NK-92 treated with Interleukin-12 subunit alpha and Interleukin-12 subunit beta, amount 100 ng/mL, for 24 hours (cell line): ENCODE measurements around the gene EPB41L4B.
"Not testable (repeated sequence)": the region's sequence is repeated elsewhere in the genome, so short reads cannot be mapped to it uniquely, and the experiment has no call there.

Experiments
- DNase-seq: peaks from one replicate; lab custom pipeline; 2025; lab: John Stamatoyannopoulos, UW

Gene EPB41L4B

DNA sequence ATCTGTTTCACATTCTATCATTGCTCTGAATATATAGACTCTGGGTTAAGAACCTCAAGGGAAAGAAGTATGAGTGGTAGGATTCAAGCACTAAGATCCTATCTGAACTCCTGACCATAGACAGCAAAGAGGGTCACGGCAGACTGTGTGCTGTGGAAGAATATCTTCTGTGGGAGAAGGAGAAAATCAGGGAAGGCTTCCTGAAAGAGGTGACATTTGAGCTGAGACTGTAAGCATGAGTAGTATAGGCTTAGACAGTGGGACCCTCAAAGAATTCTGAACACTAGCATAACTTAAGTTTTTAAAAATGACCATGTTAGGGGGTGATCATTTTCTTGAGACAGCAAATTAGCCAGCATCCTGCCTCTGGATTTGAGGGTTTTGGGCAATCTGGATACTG is 157.7 kb downstream of the EPB41L4B start:
- DNase-seq: no peak

DNA sequence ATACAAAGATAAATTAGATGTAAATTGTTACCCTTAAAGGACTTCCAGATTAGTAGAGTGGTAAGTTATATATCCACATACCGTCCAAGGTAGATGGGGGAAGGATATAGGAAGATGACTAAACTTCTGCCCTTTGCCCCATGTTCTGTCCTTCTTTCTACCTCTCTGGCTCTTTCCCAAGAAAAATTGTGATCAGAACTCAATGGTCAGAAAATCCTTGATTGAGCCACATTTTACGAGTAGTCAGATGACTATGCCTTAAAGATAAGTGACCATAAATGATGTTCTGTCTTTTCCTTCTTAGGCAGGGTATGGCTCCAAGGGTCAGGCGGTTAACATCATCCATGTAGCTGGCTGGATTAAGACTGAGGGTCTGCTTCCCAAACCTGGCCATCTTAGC is 158.2 kb downstream of the EPB41L4B start:
- no peak for DNase-seq

DNA sequence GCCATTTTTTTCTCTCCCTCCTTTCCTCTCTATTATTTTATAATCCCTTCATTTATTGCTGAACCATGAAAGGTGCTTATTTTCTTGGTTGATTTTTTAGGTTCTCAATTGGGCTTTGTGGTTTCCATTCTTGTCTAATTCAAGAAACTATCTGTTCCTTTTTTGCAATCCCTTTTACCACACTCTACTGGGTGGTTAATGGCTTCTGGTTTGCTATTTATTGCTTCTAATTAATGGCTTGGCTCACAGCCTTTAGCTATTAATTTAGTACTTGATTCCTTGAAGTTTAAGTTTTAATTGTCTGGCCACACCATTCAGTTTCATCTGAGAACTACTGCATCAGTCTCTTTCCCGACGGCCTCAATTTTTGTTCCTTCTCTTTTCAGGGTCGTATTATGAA is 159.4 kb downstream of the EPB41L4B start:
- DNase-seq: no peak

DNA sequence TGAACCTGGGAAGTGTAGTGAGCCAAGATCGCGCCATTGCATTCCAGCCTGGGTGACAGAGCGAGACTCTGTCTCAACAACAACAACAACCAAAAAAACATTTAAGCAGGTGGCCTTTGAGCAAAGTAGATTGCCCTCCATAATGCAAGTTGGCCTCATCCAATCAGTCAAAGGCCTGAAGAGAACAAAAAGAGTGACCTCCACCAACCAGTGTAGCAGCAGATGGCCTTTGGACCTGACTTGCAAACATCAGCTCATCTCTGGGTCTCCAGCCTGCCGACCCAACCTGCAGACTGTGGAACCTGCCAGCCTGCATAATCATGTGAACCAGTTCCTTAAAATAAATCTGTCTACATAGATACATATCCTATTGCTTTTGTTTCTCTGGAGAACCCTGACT is 161.3 kb downstream of the EPB41L4B start:
- no peak for DNase-seq

DNA sequence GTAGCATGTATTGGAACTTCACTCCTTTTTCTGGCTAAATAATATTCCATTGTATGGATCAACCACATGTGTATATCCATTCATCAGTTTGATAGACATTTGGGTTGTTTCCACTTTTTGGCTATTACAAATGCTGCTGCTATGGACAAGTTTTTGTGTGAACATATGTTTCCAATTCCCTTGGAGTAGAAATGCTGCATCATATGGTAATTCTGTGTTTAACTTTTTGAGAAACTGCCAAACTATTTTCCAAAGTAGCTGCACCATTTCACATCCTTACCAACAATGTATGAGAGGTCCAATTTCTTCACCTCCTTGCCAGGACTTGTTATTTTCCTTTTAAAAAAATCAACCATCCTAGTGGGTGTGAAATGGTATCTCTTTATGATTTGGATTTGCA is 162.2 kb downstream of the EPB41L4B start:
- DNase-seq: no peak

DNA sequence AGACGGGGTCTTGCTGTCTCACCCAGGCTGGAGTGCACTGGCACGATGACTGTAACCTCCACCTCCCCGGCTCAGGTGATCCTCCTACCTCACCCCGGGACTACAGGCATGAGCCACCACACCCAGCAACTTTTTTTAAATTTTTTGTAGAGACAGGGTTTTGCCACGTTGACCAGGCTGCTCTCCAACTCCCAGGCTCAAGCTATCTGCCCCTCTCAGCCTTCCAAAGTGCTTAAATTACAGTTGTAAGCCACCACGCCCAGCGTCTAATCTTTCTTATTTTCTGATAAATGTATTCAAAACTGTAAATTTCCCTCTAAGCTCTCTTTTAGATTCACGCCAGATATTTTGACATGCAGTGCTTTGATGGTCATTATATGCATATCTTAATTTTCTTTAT is 164.2 kb downstream of the EPB41L4B start:
- DNase-seq: no peak

DNA sequence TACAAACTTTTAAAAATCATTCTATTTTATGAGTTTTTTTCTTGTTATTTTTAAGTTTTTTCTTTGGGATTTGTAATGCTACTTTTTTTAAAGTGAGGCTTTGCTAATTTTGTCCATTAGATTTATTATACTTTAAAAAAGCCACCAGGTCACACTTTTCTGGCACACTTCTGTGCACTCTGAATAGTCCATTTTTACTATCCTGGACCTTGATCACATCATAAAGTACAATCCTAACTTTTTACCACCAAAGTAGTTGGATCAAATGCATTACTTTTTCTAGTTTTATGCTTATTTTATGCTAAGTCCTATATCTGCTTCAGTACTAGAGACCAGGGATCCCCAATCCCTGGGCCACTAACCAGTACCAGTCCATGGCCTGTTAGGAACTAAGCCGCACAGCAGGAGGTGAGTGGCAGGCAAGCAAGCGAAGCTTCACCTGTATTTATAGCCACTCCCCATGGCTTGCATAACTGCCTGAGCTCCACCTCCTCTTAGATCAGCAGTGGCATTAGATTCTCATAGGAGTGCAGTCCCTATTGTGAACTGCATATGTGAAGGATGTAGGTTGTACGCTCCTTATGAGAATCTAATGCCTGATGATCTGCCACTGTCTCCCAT is 169.8 kb downstream of the EPB41L4B start:
- DNase-seq: no peak

DNA sequence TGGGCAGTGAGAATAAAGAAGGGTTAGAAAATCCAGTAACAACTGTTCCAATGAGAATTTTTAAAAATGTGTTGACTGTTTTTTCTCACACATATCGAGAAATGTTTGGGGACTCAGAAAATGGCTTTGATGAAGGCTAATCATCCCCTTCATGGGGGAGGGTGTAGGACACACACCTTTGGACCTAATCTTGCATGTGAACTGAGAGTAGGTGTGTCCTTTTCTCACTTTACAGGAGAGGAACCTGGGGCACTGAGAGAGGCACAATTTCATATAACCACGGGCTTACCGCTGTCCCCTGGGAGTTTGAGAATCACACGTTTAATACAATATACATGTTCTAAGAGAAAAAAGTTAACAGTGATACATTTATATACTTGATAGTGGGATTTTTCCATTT is 171.1 kb downstream of the EPB41L4B start:
- no peak for DNase-seq

DNA sequence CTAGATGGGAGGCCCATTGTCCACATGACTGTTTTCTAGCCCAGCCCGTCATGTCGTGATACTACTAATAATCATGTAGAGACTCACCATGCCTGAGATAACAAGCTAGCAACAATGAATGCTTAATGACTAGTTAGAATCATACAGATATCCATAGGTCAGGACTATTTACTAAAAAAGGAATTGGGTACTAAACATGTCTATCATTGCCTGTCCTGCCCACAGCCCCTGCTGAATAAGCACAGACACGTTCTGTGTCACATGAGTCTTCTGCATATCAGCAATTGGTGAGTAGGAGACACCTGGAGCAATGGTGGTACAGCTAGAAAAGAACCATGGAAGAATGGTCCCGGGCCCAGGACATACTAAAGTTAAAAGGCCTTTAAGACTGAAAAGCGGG is 171.8 kb downstream of the EPB41L4B start:
- no peak for DNase-seq

DNA sequence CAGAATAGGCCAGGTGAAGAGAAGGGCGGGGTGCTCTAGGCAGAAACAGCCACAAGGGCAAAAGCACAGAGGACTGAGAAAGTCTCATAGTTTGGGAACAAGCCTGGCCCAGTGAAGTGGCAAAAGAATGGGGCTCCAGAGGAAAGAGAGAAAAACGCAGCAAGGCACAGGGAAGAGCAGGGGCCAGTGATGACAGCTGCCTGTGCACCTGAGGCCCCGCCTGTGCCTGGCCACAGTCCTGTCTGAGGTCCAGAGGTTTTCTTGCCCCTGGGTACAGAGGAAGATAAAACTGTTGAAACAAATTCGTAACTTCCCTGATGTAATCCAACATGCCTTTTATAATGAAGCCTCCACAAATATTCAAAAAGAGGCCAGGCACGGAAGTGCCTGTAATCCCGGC is 175.8 kb downstream of the EPB41L4B start:
- no peak for DNase-seq

DNA sequence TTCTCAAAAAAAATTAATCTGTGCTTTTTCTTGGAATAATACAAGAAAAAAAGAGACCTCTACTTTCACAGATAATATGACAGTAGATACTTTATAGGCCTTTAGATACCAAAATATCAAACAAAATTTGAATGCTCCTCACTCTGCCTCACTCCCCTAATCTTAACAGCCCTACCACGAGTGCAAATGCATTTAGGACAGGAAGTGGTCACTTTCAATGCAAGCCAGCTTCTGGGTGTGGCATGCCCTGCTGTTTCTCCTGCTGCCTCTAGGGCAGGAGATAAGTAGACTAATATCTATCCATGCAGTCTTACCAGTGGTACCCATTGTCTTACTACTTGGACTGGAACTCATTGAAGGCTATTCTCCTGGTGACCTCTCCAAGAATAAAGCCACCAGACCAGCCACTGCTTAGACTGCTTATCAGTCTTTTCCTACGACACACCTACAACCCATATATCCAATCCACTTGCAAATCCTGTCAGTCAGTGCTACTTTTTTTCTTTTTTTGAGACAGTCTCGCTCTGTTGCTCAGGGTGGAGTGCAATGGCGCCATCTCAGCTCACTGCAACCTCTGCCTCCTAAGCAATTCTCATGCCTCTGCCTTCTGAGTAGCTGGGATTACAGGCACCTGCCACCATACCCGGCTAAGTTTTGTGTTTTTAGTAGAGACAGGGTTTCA is 176.8 kb downstream of the EPB41L4B start:
- peak; percentile 14 for DNase-seq

DNA sequence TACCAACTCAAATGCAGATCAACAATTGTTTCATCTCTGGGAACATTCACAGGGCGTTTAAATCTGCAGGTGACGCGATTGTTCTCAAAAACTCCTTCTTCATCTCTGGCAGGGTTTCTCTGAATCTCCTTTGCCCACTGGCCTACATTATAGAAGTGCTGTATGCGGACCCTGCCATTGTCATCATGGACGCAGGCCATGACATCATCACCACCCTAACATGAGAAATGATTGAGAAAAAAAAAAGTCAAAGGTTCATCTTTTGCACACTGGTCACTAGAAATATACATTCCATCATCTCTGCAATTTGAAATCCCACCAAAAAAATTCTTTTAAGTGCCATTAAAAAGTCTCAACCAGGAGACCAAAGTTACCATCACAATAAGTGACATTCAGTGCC is 179.5 kb downstream of the EPB41L4B start:
- DNase-seq: no peak

DNA sequence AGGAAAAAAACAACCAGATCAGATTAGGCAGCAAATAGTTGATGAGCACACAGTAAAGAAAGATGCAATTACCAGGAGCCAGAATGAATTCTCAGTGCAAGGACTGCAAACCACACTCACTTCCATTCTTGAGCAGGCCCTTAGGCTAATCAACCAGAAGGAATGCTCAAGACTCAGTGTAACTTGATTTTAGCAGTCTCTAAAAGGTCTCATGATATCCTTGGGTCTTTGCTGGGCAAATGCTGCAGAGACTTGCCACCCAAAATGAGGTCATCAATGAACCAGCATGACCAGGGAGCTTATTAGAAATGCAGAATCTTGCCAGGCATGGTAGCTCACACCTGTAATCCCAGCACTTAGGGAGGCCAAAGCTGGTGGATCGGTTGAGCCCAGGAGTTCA is 181.0 kb downstream of the EPB41L4B start:
- no peak for DNase-seq

DNA sequence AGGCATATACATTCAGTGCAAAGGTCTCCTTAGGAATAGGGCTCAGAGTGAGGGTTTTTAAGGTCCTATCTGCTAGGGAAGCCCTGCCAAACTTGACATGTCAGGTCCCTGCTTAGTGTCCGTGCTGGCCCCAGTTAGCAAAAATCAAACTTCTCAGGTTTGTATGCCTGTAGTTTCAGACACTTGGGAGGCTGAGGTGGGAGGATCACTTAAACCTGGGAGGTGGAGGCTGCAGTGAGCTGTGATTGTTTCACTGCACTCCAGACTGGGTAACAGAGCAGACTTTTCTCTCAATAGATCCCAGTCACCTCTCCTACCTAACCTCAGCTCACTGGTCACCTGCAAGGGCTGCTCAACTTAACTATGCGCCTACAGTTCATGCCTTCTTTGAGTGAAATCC is 182.4 kb downstream of the EPB41L4B start:
- DNase-seq: no peak

DNA sequence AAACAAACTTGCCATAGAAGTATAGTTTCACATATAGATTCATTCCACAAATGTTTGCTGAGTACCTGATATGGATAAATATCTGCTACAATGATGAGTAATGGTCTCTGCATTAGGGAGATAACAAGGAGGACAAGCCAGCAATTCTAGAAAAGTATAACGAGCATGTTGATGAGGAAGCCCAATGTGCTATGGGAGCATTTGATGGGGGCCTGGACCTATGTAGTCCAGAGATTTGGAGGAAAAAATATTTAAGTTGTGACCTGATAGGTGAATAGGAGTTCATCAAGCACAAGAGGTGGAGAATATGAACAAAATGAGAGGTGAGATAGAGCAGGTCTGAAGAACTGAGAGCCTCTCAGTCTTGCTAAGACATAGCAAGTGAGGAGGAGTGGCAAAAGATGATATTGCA is 186.7 kb downstream of the EPB41L4B start:
- no peak for DNase-seq

DNA sequence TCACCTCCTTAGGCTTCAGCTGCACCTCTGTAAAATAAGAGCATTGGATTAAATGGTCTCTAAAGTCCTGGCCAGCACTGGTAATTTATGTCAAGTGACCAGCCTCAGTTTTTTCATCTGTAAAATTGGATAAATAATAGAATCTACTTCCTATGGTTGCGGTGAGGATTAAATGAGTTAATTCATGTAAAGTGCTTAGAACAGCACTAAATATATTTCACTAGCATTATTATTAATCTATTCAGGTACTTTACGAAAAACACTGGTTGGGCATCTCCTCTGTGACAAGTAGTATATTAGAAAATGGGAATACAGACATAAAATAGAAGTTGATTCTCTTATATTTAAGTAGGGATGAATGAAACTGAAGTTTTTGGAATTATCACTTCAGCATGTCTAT is 187.3 kb downstream of the EPB41L4B start:
- DNase-seq: no peak

DNA sequence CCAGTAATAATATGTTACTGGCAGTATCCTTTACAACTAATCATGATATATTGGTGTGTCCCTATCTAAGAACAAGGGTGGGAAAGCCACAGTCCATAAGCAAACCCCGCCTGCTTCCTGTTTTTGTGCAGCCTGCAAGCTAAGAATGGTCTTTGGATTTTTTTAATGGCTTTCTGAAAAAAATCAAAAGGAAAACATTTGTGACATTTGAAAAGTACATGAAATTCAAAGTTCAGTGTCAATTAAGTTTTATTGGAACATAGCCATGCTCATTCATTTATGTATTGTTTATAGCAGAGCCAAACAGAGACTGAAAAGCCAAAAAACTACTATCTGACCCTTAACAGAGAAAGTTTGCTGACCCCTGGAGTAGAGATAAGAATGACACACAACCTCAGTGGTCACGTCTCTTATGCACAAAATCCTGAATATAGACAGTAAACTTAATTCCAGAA is 188.3 kb downstream of the EPB41L4B start:
- no peak for DNase-seq

DNA sequence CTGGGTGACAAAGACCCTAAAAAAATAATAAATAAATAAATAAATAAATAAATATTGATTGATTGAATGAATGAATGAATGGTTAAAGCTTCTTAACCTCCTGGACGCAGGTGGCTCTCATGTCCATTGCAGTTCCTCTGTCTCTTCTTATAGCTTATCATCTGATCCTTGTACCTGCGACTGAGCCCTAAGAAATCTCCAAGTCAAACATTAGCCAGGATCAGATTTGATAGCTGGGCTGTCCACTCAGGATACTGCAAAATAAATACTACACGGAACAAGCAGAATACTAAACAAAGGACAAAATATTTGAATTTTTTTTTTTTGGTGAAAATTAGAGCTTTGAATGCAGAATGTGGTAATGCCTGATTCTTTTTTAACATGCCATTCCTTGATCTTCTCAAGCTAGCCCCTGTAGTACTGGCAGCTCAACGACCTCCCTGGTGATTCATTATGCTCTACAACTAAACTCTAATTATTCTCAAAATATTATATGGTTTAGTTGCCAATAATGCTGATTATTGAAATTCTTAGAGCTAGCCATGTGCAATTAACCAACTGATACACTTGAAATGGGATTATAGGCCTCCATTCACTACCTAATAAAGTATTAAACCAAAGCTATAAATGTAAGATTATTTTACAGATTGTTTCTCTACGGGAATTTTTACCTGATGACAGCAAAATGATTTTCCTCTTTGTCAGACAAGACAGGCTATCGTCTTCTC is 191.2 kb downstream of the EPB41L4B start:
- DNase-seq: no peak

DNA sequence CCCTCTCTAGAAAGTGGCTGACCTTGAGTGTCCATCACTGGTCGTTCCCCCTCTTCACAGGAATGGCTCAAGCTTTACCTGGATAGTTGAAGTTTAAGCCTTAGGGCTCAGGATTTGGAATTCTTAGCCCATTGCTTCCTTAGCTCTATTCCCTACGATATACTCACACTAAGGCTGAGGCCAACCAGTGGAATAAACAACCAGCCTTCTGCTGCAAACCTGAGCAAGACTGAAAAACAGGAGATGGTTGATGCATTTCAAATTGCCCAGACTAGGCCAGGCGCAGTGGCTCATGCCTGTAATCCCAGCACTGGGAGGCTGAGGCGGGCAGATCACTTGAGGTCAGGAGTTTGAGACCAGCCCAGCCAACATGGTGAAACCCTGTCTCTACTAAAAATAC is 194.2 kb downstream of the EPB41L4B start:
- not testable (repeated sequence) for DNase-seq

DNA sequence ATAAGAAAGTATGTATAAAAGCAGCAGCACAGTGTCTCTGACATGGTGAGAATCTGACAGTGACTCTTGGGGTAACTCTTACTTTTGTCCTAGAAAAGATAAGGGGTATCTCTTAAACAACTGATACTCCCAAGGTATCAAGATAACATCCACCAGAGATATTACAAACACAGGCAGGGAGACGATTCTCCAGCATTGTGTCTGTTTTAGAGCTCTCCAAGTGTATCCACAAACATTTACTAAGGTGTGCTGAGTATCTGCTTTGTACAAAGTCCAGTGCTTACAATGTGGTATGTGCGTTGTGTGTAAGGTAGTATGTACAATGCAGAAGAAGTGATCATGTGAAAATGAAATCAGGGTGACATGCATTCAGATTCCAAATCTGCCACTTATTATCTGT is 196.7 kb downstream of the EPB41L4B start:
- DNase-seq: no peak

DNA sequence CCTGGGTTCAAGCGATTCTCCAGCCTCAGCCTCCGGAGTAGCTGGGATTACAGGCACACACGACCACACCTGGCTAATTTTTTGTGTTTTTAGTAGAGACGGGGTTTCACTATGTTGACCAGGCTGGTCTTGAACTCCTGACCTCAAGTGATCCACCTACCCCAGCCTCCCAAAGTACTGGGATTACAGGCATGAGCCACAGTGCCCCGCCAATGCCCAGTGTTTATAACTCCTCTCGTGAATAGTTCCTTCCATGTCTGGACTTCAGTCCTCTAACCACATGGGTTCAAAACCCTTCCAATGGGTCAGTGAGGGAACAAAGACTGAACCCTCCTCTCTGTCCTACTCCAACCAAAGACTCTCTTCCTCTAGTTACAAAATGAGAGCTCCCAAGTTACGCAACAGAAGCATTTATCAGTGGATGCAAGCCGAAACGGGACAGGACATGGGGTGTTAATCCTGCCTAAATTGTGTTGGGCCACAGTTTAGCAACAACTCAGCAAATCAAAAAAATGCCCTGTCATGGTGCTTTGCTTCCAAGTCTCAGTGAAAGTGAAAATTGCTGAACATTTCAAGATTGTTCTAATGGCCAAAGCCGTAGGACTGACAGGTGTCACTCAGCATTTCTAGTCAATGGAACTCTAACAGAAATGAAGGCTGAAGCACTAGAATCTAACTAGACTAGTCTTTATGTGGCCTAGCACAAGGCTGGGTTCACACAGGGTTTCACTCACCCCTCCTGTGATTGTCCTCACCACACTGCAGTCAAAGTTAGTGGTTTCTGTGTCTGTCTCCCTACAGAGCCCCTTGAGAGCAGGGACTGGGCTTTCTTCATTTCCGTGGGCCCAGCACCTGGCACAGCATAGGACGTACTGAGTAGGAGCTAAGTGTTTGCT is 197.9 kb downstream of the EPB41L4B start:
- no peak for DNase-seq
